Muscle of leg (tissue), 11 donors: ENCODE measurements around the gene SYTL1. TPM values are rescaled to one million over a fixed set of nuclear protein-coding genes. Genes with fewer than 3 reads are reported as not detected.
A peak's percentile ranks its signal among the peaks of the same experiment; 100 is the strongest.

Experiments used
- DNase-seq: peaks from one replicate; pipeline ENCODE4 v3.0.0; 2013
- H3K27ac ChIP-seq: one replicate; pipeline ENCODE4 v1.5.1; 2013; ENCODE audit warnings: mild to moderate bottlenecking, low read length, control low read depth
- H3K27me3 ChIP-seq: one replicate; pipeline ENCODE4 v1.6.1; 2013; ENCODE audit warnings: low read length; ENCODE audit not compliant: control insufficient read depth, insufficient read depth
- H3K36me3 ChIP-seq: one replicate; pipeline ENCODE4 v1.6.1; 2013; ENCODE audit warnings: low read length; ENCODE audit not compliant: control insufficient read depth, insufficient read depth
- H3K4me1 ChIP-seq: one replicate; pipeline ENCODE4 v1.6.1; 2013; ENCODE audit warnings: low read length; ENCODE audit not compliant: control insufficient read depth, insufficient read depth
- H3K4me3 ChIP-seq: one replicate; pipeline ENCODE4 v1.5.1; 2013; ENCODE audit warnings: low read length, control low read depth
- H3K9me3 ChIP-seq: replicated peaks from 2 replicates; pipeline ENCODE4 v1.6.1; 2013; ENCODE audit warnings: low read depth, low read length; ENCODE audit not compliant: control insufficient read depth
- WGBS: methylation state at CpG from one replicate; pipeline ENCODE4 v1.1.5; 2013; ENCODE audit warnings: missing lambda C conversion rate; ENCODE audit not compliant: insufficient coverage; 5-methylcytosine and 5-hydroxymethylcytosine counted together
- polyA plus RNA-seq, 8 donors: library from polyadenylated mRNA; unstranded; fragments of 120-200 nt; gene quantifications; one replicate each; pipeline versions ENCODE4 v1.2.1 to v1.2.3, GENCODE V29; 2013; ENCODE audit warnings: inconsistent platforms in 1 of 8, low replicate concordance in 1 of 8; ENCODE audit not compliant: insufficient read length in 8 of 8, insufficient read depth in 1 of 8
- total RNA-seq: library from RNA; stranded (reverse); fragments of 120-200 nt; gene quantifications from one replicate; pipeline ENCODE4 v1.2.4, GENCODE V29; 2013

The SYTL1 gene
- total and polyA plus RNA-seq, 9 donors: 0.62 to 4.8 (median 1.2) TPM

DNA sequence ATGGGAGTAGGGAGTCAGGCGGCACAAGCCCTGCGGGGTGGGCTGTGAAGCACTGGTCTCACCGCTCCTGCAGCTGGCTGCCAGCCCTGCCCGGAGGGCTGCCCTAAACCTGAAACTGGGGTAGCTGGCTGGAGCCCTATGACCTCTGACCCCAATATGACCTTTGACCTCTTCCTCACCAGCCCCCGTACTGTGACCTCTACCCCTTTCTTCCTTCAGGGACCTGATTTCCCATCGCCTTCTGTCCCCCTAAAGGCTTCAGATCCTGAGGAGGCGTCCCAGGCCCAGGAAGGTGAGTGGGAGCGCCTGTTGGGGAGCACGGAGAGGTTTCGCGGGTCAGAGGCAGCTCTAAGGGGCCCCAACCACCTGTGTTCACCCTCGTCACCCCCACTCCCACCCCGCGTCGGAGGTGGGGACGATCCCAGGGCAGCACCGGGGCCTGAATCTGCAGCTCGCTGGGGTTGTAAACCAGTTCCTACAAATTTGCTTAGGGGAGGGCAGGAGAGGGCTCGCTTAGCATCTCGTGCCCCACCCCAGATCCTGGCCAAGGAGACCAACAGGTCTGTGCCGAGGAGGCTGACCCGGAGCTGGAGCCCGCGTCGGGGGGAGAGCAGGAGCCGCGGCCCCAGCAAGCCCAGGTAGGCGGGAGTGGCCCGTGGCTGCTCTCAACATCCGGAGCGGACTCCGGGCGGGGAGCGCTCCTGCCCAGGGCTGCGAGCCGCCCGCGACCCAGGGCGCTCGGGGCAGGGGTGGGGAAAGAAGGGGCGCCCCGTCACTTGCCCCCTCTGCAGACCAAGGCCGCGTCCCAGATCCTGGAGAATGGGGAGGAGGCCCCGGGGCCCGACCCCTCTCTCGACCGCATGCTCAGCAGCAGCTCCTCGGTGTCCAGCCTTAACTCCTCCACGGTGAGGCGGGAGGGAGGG, 7.3 kb downstream of the SYTL1 start:
- Histone ChIP-seq H3K27me3 (peaks cover 37% of the 10 kb centered on the region), H3K4me3 (peak overlapping the region; percentile 30), H3K36me3 (no peaks in the 10 kb centered on the region), H3K9me3 (no peaks in the 10 kb centered on the region), H3K4me1 (peaks cover 21% of the 10 kb centered on the region), H3K27ac (no peak overlapping the region)
- WGBS: 7% methylated on average over 33 of the region's 51 CpGs
- no peak for DNase-seq

DNA sequence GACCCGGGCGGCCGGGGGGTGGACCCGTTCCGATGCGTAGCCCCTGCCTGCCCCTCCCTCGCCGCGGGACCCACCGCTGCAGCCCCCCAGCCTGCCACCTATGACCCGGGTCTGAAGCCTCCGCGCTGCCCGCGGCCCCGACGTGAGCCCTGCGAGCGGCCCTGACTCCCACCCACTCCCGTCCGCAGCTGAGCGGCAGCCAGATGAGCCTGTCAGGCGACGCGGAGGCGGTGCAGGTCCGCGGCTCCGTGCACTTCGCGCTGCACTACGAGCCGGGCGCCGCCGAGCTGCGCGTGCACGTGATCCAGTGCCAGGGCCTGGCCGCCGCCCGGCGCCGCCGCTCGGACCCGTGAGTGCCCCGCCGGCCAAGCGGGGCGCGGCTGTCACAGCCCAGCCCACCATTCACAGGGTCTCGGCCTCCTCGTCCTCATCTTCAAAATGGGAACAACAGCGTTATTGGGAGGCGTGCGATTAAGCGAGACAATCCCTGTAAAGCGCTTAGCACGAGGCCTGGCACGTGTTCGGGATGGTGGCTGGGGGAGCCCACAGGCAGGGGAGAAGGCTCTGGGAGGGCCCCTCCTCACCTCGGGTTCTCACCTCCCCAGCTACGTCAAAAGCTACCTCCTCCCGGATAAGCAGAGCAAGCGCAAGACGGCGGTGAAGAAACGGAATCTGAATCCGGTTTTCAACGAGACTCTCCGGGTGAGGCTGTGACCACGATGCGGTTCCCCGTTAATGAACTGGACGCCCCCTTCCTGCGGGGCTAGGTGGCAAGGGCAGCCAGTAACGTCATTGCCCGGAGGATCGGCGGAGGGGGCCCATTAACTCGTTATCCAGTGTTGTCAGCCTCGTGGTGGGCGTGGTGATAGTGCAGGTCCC, 8.2 kb downstream of the SYTL1 start:
- DNase-seq: peak; percentile 82
- Histone ChIP-seq H3K27ac (no peak overlapping the region), H3K36me3 (no peaks in the 10 kb centered on the region), H3K4me1 (peaks cover 21% of the 10 kb centered on the region), H3K27me3 (peaks cover 37% of the 10 kb centered on the region), H3K4me3 (peak overlapping the region; percentile 30), H3K9me3 (no peaks in the 10 kb centered on the region)
- 5% methylated on average over 72 of the region's 84 CpGs for WGBS

DNA sequence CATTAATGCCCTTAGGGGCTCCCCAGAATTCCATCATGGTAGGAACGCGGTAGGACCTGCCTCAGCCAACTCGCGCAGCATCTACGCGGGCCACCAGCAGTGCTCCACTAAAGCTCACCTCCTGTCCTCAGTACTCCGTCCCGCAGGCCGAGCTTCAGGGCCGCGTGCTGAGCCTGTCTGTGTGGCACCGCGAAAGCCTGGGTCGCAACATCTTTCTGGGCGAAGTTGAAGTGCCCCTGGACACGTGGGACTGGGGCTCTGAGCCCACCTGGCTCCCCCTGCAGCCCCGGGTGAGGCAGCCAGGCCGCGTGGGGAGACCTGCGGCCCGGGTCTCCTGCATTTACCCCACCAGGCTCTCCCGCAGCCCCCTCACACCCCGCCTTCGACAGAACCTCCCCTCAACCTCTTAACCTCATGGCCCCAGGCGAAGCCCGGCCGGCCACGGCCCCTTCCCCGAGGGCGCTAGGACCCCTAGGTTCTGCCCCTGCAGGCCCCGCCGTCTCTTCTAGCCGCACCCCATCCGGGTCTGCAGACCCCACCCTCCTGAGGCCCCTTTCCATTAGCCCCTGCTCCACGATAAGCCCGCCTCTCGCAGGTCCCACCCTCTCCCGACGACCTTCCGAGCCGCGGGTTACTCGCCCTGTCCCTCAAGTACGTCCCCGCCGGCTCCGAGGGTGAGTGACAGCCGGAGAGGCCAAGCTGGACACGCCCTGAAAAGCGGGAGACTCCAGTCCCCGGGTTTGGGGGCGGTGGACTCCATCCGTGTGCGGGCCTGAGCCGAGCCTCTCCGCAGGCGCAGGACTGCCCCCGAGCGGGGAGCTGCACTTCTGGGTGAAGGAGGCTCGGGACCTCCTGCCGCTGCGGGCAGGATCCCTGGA, 9.1 kb downstream of the SYTL1 start:
- Histone ChIP-seq H3K4me3 (peak overlapping the region; percentile 25), H3K9me3 (no peaks in the 10 kb centered on the region), H3K27me3 (peaks cover 37% of the 10 kb centered on the region), H3K36me3 (peaks cover 7% of the 10 kb centered on the region), H3K4me1 (peaks cover 21% of the 10 kb centered on the region), H3K27ac (no peak overlapping the region)
- peak; percentile 71 for DNase-seq
- 10% methylated on average over 55 of the region's 62 CpGs for WGBS

- peaks cover 34% of the 10 kb centered on the region for H3K27me3 ChIP-seq
- 46% methylated on average over 5 of the region's 8 CpGs for WGBS
- DNase-seq: no peak
- peaks cover 10% of the 10 kb centered on the region for H3K36me3 ChIP-seq
- no peak overlapping the region for H3K27ac ChIP-seq
- H3K4me1 ChIP-seq: peaks cover 21% of the 10 kb centered on the region
- no peak overlapping the region for H3K4me3 ChIP-seq
- H3K9me3 ChIP-seq: no peaks in the 10 kb centered on the region
Observed at GRCh38 chr1:27351541-27352107, 9.8 kb downstream of the SYTL1 start.

- DNase-seq: no peak
- H3K4me1 ChIP-seq: peaks cover 33% of the 10 kb centered on the region
- H3K36me3 ChIP-seq: peaks cover 14% of the 10 kb centered on the region
- H3K4me3 ChIP-seq: no peak overlapping the region
- H3K27ac ChIP-seq: no peak overlapping the region
- peaks cover 37% of the 10 kb centered on the region for H3K27me3 ChIP-seq
- no peaks in the 10 kb centered on the region for H3K9me3 ChIP-seq
- WGBS: 83% methylated on average over 13 of the region's 13 CpGs
Observed at GRCh38 chr1:27353166-27353565, 11.3 kb downstream of the SYTL1 start.

DNA sequence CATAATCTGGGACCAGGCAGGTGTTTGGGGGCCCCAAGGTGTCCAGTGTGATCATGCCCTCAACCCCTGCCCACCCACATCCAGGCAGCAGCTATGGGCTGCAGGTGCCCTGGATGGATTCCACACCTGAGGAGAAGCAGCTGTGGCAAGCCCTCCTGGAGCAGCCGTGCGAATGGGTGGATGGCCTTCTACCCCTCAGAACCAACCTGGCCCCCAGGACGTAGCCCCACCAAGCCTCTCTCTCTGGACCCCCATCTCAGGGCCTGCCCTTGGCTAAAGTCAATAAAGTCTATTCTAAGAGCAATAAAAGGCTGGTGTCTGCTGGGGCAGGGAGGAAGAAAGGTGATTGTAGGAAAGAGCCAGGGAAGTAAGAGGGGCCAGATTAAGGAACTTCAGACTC, 11.8 kb downstream of the SYTL1 start:
- no peaks in the 10 kb centered on the region for H3K9me3 ChIP-seq
- H3K4me3 ChIP-seq: no peak overlapping the region
- WGBS: 64% methylated on average over 2 of the region's 3 CpGs
- no peak for DNase-seq
- peaks cover 14% of the 10 kb centered on the region for H3K36me3 ChIP-seq
- peaks cover 38% of the 10 kb centered on the region for H3K27me3 ChIP-seq
- H3K4me1 ChIP-seq: peaks cover 33% of the 10 kb centered on the region
- H3K27ac ChIP-seq: no peak overlapping the region

- Histone ChIP-seq H3K36me3 (peaks cover 14% of the 10 kb centered on the region), H3K4me1 (peaks cover 29% of the 10 kb centered on the region), H3K9me3 (no peaks in the 10 kb centered on the region), H3K27ac (no peak overlapping the region), H3K27me3 (peaks cover 31% of the 10 kb centered on the region), H3K4me3 (no peak overlapping the region)
- WGBS: 84% methylated on average over 4 of the region's 5 CpGs
- no peak for DNase-seq
Observed at GRCh38 chr1:27355683-27356082, 13.9 kb downstream of the SYTL1 start.

- Histone ChIP-seq H3K27me3 (peaks cover 26% of the 10 kb centered on the region), H3K4me3 (no peak overlapping the region), H3K4me1 (peaks cover 24% of the 10 kb centered on the region), H3K9me3 (no peaks in the 10 kb centered on the region), H3K36me3 (peaks cover 14% of the 10 kb centered on the region), H3K27ac (no peak overlapping the region)
- WGBS: 84% methylated on average over 13 of the region's 13 CpGs
- no peak for DNase-seq
Observed at GRCh38 chr1:27356277-27356618, 14.4 kb downstream of the SYTL1 start.

DNA sequence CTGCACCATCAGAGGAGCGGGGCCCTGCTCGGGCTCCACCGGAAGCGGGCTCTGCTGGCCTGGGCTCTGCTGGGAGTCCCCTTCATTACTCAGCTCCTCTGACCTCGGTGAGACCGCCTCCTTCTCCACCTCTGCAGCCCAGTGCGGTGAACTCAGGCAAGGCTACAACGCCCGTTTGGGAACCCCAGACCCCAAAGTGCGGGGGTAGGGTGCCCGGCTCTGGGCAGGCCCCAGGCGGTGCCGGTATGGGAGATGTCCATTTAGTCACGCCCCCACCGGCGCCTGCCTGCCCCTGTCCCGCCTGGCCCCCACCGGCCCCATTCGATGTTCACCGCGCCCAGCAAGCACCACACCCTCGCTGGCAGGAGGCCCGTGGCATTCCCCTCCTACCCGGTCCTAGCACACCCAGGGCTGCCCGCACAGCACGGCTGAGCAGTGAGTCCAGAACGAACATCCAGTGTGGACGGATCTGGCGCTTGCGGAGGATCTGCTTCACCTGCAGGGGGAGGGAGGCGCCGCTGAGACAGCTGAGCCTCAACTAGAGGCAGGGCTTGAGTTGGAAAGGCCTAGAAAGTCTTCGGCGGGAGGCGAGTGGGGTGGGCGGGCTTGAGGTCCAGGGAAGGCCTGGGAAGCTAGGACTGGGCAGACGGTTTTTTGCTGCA, 14.9 kb downstream of the SYTL1 start:
- Histone ChIP-seq H3K27ac (no peak overlapping the region), H3K27me3 (peaks cover 21% of the 10 kb centered on the region), H3K36me3 (peaks cover 19% of the 10 kb centered on the region), H3K4me3 (no peak overlapping the region), H3K4me1 (peaks cover 22% of the 10 kb centered on the region), H3K9me3 (no peaks in the 10 kb centered on the region)
- WGBS: 63% methylated on average over 34 of the region's 37 CpGs
- DNase-seq: no peak
